H9 (cell line): ENCODE results near the gene MMRN2. TPM values are rescaled to one million over a fixed set of nuclear protein-coding genes. Genes with fewer than 3 reads are reported as not detected.
A peak's percentile ranks its signal among the peaks of the same experiment; 100 is the strongest.
"Not testable (repeated sequence)": the region's sequence is repeated elsewhere in the genome, so short reads cannot be mapped to it uniquely, and the experiment has no call there.

Source experiments
- DNase-seq: peaks from one replicate; pipeline ENCODE4 v3.0.0-alpha.2; 2017
- H2AFZ ChIP-seq: one replicate; pipeline ENCODE4 v1.6.1; 2013; ENCODE audit warnings: mild to moderate bottlenecking, low read length, control low read depth, moderate library complexity
- H2AK5ac ChIP-seq: 2 replicates; pipeline ENCODE4 v1.6.1; 2013; ENCODE audit warnings: low read length, control low read depth, mixed read lengths; ENCODE audit not compliant: insufficient read length
- H2BK120ac ChIP-seq: one replicate; pipeline ENCODE4 v1.6.1; 2013; ENCODE audit warnings: low read depth, mild to moderate bottlenecking, low read length, control low read depth, inconsistent platforms; ENCODE audit not compliant: poor library complexity, severe bottlenecking
- H2BK12ac ChIP-seq: 2 replicates; pipeline ENCODE4 v1.6.1; 2013; ENCODE audit warnings: low read length, control low read depth, mixed read lengths, low read depth; ENCODE audit not compliant: insufficient read length
- H2BK15ac ChIP-seq: 2 replicates; pipeline ENCODE4 v1.6.1; 2013; ENCODE audit warnings: low read depth, low read length, control low read depth
- H2BK20ac ChIP-seq: one replicate; pipeline ENCODE4 v1.6.1; 2013; ENCODE audit warnings: low read depth, mild to moderate bottlenecking, low read length, control low read depth, inconsistent platforms; ENCODE audit not compliant: poor library complexity, severe bottlenecking
- H2BK5ac ChIP-seq: 2 replicates; pipeline ENCODE4 v1.6.1; 2013; ENCODE audit warnings: low read length, control low read depth, mixed read lengths; ENCODE audit not compliant: insufficient read length
- H3K14ac ChIP-seq: 2 replicates; pipeline ENCODE4 v1.6.1; 2013; ENCODE audit warnings: low read length, control low read depth; ENCODE audit not compliant: insufficient read depth
- H3K18ac ChIP-seq: 2 replicates; pipeline ENCODE4 v1.6.1; 2013; ENCODE audit warnings: low read depth, mild to moderate bottlenecking, mixed read lengths, low read length, control low read depth; ENCODE audit not compliant: insufficient read length
- H3K23ac ChIP-seq: 2 replicates; pipeline ENCODE4 v1.6.1; 2013; ENCODE audit warnings: low read length, control low read depth, mixed read lengths, low read depth; ENCODE audit not compliant: insufficient read length
- H3K23me2 ChIP-seq: 2 replicates; pipeline ENCODE4 v1.6.1; 2013; ENCODE audit warnings: low read depth, mild to moderate bottlenecking, mixed read lengths, low read length, control low read depth; ENCODE audit not compliant: insufficient read length, poor library complexity, severe bottlenecking
- H3K27ac ChIP-seq: 2 replicates; pipeline ENCODE4 v1.5.1; 2013; ENCODE audit warnings: low read length, control low read depth, mixed read lengths, low read depth; ENCODE audit not compliant: insufficient read length
- H3K27me3 ChIP-seq: 2 replicates; pipeline ENCODE4 v1.6.1; 2013; ENCODE audit warnings: low read length, control low read depth, inconsistent platforms; ENCODE audit not compliant: insufficient read depth
- H3K4ac ChIP-seq: 2 replicates; pipeline ENCODE4 v1.6.1; 2013; ENCODE audit warnings: low read depth, mild to moderate bottlenecking, control low read depth, inconsistent platforms, low read length, moderate library complexity
- H3K4me1 ChIP-seq: 2 replicates; pipeline ENCODE4 v1.6.1; 2013; ENCODE audit warnings: low read length, control low read depth, inconsistent platforms; ENCODE audit not compliant: insufficient read depth
- H3K4me2 ChIP-seq: 2 replicates; pipeline ENCODE4 v1.6.1; 2013; ENCODE audit warnings: low read length, control low read depth, mixed read lengths; ENCODE audit not compliant: insufficient read length, insufficient read depth
- H3K56ac ChIP-seq: 2 replicates; pipeline ENCODE4 v1.6.1; 2013; ENCODE audit warnings: low read depth, mild to moderate bottlenecking, mixed read lengths, low read length, control low read depth; ENCODE audit not compliant: insufficient read length
- H3K79me1 ChIP-seq: 2 replicates; pipeline ENCODE4 v1.6.1; 2013; ENCODE audit warnings: low read depth, mild to moderate bottlenecking, moderate library complexity, low read length, control low read depth, inconsistent platforms; ENCODE audit not compliant: insufficient read depth, poor library complexity, severe bottlenecking
- H3K79me2 ChIP-seq: 2 replicates; pipeline ENCODE4 v1.6.1; 2013; ENCODE audit warnings: low read length, control low read depth, inconsistent platforms; ENCODE audit not compliant: insufficient read depth
- H3K9ac ChIP-seq: 2 replicates; pipeline ENCODE4 v1.6.1; 2013; ENCODE audit warnings: low read length, control low read depth, mixed read lengths; ENCODE audit not compliant: insufficient read length; ENCODE audit errors: extremely low read depth
- H3K9me3 ChIP-seq: one replicate; pipeline ENCODE4 v1.6.1; 2013; ENCODE audit warnings: low read depth, low read length, inconsistent platforms; ENCODE audit not compliant: control insufficient read depth
- H3T11ph ChIP-seq: one replicate; pipeline ENCODE4 v1.6.1; 2013; ENCODE audit warnings: mild to moderate bottlenecking, low read length, control low read depth, inconsistent platforms
- H4K20me1 ChIP-seq: one replicate; pipeline ENCODE4 v1.6.1; 2013; ENCODE audit not compliant: control insufficient read depth, insufficient read length, insufficient read depth
- H4K5ac ChIP-seq: 2 replicates; pipeline ENCODE4 v1.6.1; 2013; ENCODE audit warnings: low read depth, mild to moderate bottlenecking, mixed read lengths, low read length, control low read depth; ENCODE audit not compliant: insufficient read length
- H4K8ac ChIP-seq: replicated peaks from 2 replicates; pipeline ENCODE4 v1.6.1; 2013; ENCODE audit warnings: low read length, control low read depth, mixed read lengths, low read depth; ENCODE audit not compliant: insufficient read length
- H4K91ac ChIP-seq: 2 replicates; pipeline ENCODE4 v1.6.1; 2013; ENCODE audit warnings: low read depth, mild to moderate bottlenecking, moderate library complexity, mixed read lengths, low read length, control low read depth; ENCODE audit not compliant: insufficient read length
- H3K27ac Mint-ChIP-seq, 3 experiments: 2 replicates in 2 of 3; 3 replicates in 1 of 3; pipeline ENCODE4 v1.8.0; 2020 to 2021; ENCODE audit warnings: mixed read lengths in 3 of 3, mild to moderate bottlenecking in 1 of 3, moderate library complexity in 1 of 3
- H3K27me3 Mint-ChIP-seq: 2 replicates; pipeline ENCODE4 v1.8.0; 2021; ENCODE audit warnings: low read depth, mild to moderate bottlenecking, moderate library complexity, mixed read lengths
- H3K36me3 Mint-ChIP-seq, 3 experiments: 2 replicates in 2 of 3; 3 replicates in 1 of 3; pipeline ENCODE4 v1.8.0; 2020 to 2021; ENCODE audit warnings: low read depth in 3 of 3, mixed read lengths in 3 of 3; ENCODE audit not compliant: insufficient read depth in 1 of 3
- H3K4me1 Mint-ChIP-seq, 2 experiments: 2 replicates each; pipeline ENCODE4 v1.8.0; 2020; ENCODE audit warnings: mixed read lengths in 2 of 2
- H3K4me3 Mint-ChIP-seq, 2 experiments: 2 replicates in 1 of 2; 3 replicates in 1 of 2; pipeline ENCODE4 v1.8.0; 2020 to 2021; ENCODE audit warnings: mild to moderate bottlenecking in 2 of 2, mixed read lengths in 2 of 2, moderate library complexity in 1 of 2
- H3K9me3 Mint-ChIP-seq, 2 experiments: 2 replicates in 1 of 2; 3 replicates in 1 of 2; pipeline ENCODE4 v1.8.0; 2020; ENCODE audit warnings: mild to moderate bottlenecking in 2 of 2, mixed read lengths in 2 of 2, moderate library complexity in 1 of 2
- CTCF ChIP-seq: fragments of 200-600 bp; sonication (generic); conservative IDR thresholded peaks from 3 replicates; pipeline ENCODE4 v1.8.0; 2021; ENCODE audit warnings: antibody characterized with exemption, mild to moderate bottlenecking
- WGBS: extraction: QIAGEN DNeasy Blood & Tissue Kit; methylation state at CpG from one replicate; pipeline ENCODE4 v1.1.7; 2013; ENCODE audit warnings: missing lambda C conversion rate, low lambda C conversion rate, mixed read lengths; ENCODE audit not compliant: insufficient read length; ENCODE audit errors: extremely low coverage; 5-methylcytosine and 5-hydroxymethylcytosine counted together
- total RNA-seq: library from RNA; stranded (reverse); gene quantifications from 2 replicates; pipeline ENCODE4 v1.2.1, GENCODE V29; 2021

MMRN2 gene
- total RNA-seq, 1 experiment from 2014 or later, result 1.0 TPM

GRCh38 chr10:86953747-86954680, 3.4 kb downstream of the MMRN2 start:
- no peaks in the 10 kb centered on the region for H3K23me2 ChIP-seq
- peak overlapping the region; percentile 8 for H3K18ac ChIP-seq
- H3K56ac ChIP-seq, result no peak overlapping the region
- H3K27me3 Mint-ChIP-seq, result peaks cover 4% of the 10 kb centered on the region
- peaks cover 15% of the 10 kb centered on the region; the same call in 1 of the 2 replicates for H3K4me1 ChIP-seq
- H2BK20ac ChIP-seq, result no peak overlapping the region
- no peak overlapping the region for H3K23ac ChIP-seq
- DNase-seq, result peak; percentile 97
- H3K9me3 ChIP-seq, result peaks cover 6% of the 10 kb centered on the region
- no peak overlapping the region for H2AK5ac ChIP-seq
- H3K27me3 ChIP-seq, result no peaks in the 10 kb centered on the region
- H4K5ac ChIP-seq, result no peak overlapping the region
- H2AFZ ChIP-seq, result no peak overlapping the region
- peaks cover 22 to 32% of the 10 kb centered on the region in 2 experiments for H3K9me3 Mint-ChIP-seq
- no peak overlapping the region for H4K8ac ChIP-seq
- H2BK15ac ChIP-seq, result no peak overlapping the region
- peak overlapping the region; percentile 41 for H3K27ac ChIP-seq
- H3K9ac ChIP-seq, result no peak overlapping the region
- H3K14ac ChIP-seq, result peak overlapping the region; percentile 21; the same call in 1 of the 2 replicates
- no peaks in the 10 kb centered on the region for H4K20me1 ChIP-seq
- TF ChIP-seq CTCF, result no peak
- no CpG with 5 or more reads among the region's 15 CpGs for WGBS
- H3K4me3 Mint-ChIP-seq, result peak overlapping the region; percentile 38 to 54; a peak in 4 of 5 replicates
- peaks cover 16 to 29% (median 20%) of the 10 kb centered on the region in 3 experiments for H3K36me3 Mint-ChIP-seq
- no peak overlapping the region for H4K91ac ChIP-seq
- H3T11ph ChIP-seq, result no peak overlapping the region
- H3K4ac ChIP-seq, result no peak overlapping the region
- H3K4me1 Mint-ChIP-seq, result peaks cover 41 to 47% of the 10 kb centered on the region in 2 experiments
- H3K27ac Mint-ChIP-seq, result peak overlapping the region; percentile 90 to 97 (median 93)
- no peak overlapping the region for H2BK120ac ChIP-seq
- no peak overlapping the region for H2BK5ac ChIP-seq
- no peaks in the 10 kb centered on the region for H3K79me1 ChIP-seq
- no peak overlapping the region for H2BK12ac ChIP-seq
- H3K79me2 ChIP-seq, result no peaks in the 10 kb centered on the region
- peak overlapping the region; percentile 10 for H3K4me2 ChIP-seq

DNA sequence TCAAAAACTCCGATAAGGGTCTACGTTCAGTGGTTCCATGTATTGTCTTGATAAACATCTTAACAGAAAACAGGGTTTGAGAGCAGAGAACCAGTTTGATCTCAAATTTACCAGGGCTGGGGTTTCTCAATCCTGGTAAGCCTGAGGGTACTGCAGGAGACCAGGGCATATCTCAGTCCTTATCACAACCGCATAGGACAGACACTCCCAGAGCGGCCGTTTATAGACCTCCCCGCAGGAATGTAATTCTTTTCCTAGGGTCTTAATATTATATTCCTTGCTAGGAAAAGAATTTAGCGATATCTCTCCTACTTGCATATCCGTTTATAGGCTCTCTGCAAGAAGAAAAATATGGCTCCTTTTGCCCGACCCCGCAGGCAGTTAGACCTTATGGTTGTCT, 4.7 kb downstream of the MMRN2 start:
- H3K4me3 Mint-ChIP-seq, H2AFZ ChIP-seq, H3K23me2 ChIP-seq, H2BK20ac ChIP-seq, H2AK5ac ChIP-seq, H3K79me2 ChIP-seq, H2BK5ac ChIP-seq, H3K14ac ChIP-seq, H3K27ac Mint-ChIP-seq, H3K4ac ChIP-seq, H4K5ac ChIP-seq, H3K27ac ChIP-seq, H3K56ac ChIP-seq, H4K8ac ChIP-seq, H2BK12ac ChIP-seq, H2BK15ac ChIP-seq, H4K20me1 ChIP-seq, H3K27me3 Mint-ChIP-seq, H3K18ac ChIP-seq, H3K27me3 ChIP-seq, H3K4me2 ChIP-seq, H3K9ac ChIP-seq, H3T11ph ChIP-seq, H2BK120ac ChIP-seq, DNase-seq, H3K23ac ChIP-seq, H3K79me1 ChIP-seq, H4K91ac ChIP-seq, H3K9me3 ChIP-seq: not testable (repeated sequence)
- peaks cover 15% of the 10 kb centered on the region; the same call in 1 of the 2 replicates for H3K4me1 ChIP-seq
- H3K36me3 Mint-ChIP-seq, result peaks cover 16 to 29% (median 20%) of the 10 kb centered on the region in 3 experiments
- no CpG with 5 or more reads among the region's 10 CpGs for WGBS
- H3K9me3 Mint-ChIP-seq, result peaks cover 22 to 32% of the 10 kb centered on the region in 2 experiments
- H3K4me1 Mint-ChIP-seq, result peaks cover 38 to 43% of the 10 kb centered on the region in 2 experiments
